Measurements from ENCODE around the gene FAR1.
"Not testable (repeated sequence)": the region's sequence is repeated elsewhere in the genome, so short reads cannot be mapped to it uniquely, and the experiment has no call there.

The FAR1 gene

GRCh38 chr11:13668102-13668956, at the start of gene FAR1:
TSS of gene FAR1 (plus strand) at chr11:13668668. CDS start at chr11:13694766, 26,098 bp downstream.
- peak; percentile 60 to 100 (median 98) for DNase-seq

- DNase-seq = no peak
Observed at GRCh38 chr11:13620063-13620462, 48.4 kb upstream of the FAR1 start.

- DNase-seq = not testable (repeated sequence)
Observed at GRCh38 chr11:13626818-13627217, 41.6 kb upstream of the FAR1 start.

GRCh38 chr11:13628634-13629033, 39.8 kb upstream of the FAR1 start:
- DNase-seq = not testable (repeated sequence)

GRCh38 chr11:13629779-13630178, 38.7 kb upstream of the FAR1 start:
- DNase-seq = no peak

- no peak for DNase-seq
Observed at GRCh38 chr11:13635290-13635689, 33.2 kb upstream of the FAR1 start.

GRCh38 chr11:13635804-13636203, 32.7 kb upstream of the FAR1 start:
- no peak for DNase-seq

GRCh38 chr11:13637125-13638069, 31.1 kb upstream of the FAR1 start:
- DNase-seq = no peak

GRCh38 chr11:13638422-13638821, 30.0 kb upstream of the FAR1 start:
- DNase-seq = no peak

GRCh38 chr11:13644997-13645687, 23.3 kb upstream of the FAR1 start:
- no peak for DNase-seq

- DNase-seq = no peak
Observed at GRCh38 chr11:13647391-13647790, 21.1 kb upstream of the FAR1 start.

- DNase-seq = no peak
Observed at GRCh38 chr11:13649619-13650018, 18.8 kb upstream of the FAR1 start.

- DNase-seq = not testable (repeated sequence)
Observed at GRCh38 chr11:13651515-13651914, 17.0 kb upstream of the FAR1 start.

GRCh38 chr11:13661074-13661623, 7.3 kb upstream of the FAR1 start:
- DNase-seq = no peak

GRCh38 chr11:13663631-13664071, 4.8 kb upstream of the FAR1 start:
- DNase-seq = no peak

- no peak for DNase-seq
Observed at GRCh38 chr11:13664351-13664750, 4.1 kb upstream of the FAR1 start.

GRCh38 chr11:13666708-13667107, 1.8 kb upstream of the FAR1 start:
- no peak for DNase-seq

- peak in 3 of 51 donors; percentile 4 to 37 (median 22) for DNase-seq
Observed at GRCh38 chr11:13667245-13667644, 1.2 kb upstream of the FAR1 start.

- DNase-seq = no peak
Observed at GRCh38 chr11:13667795-13668101, 720 bp upstream of the FAR1 start.

- DNase-seq = peak in 23 of 51 donors; percentile 21 to 76 (median 50)
Observed at GRCh38 chr11:13668957-13669521, 571 bp downstream of the FAR1 start.
